HG03439 (cell line): Measurements from ENCODE around the gene SLX1A.
"Not testable (repeated sequence)": the region's sequence is repeated elsewhere in the genome, so short reads cannot be mapped to it uniquely, and the experiment has no call there.

Experiments
- ATAC-seq: cut with Tn5 transposase; IDR thresholded peaks from one replicate; pipeline ENCODE4 v1.9.1; 2021; ENCODE audit warnings: mild to moderate bottlenecking, moderate library complexity; ENCODE audit not compliant: unreplicated experiment

Gene SLX1A

GRCh38 chr16:30217082-30217481 lies 23.4 kb downstream of the SLX1A start:
- not testable (repeated sequence) for ATAC-seq
